Stimulated activated CD8-positive, alpha-beta memory T cell treated with anti-CD3 and anti-CD28 coated beads, Interleukin-12 subunit alpha, Interleukin-12 subunit beta, amount 100 ng/mL, for 4 hours (primary cell): Measurements from ENCODE around the gene ACTN1.

ENCODE experiments used
- DNase-seq: peaks from one replicate; pipeline ENCODE4 v3.0.0-alpha.2; 2020; ENCODE audit warnings: low read depth

ACTN1 gene

GRCh38 chr14:68824207-68824516, 154.9 kb downstream of the ACTN1 start:
- DNase-seq: no peak
